Activated CD4-positive, alpha-beta memory T cell treated with anti-CD3 and anti-CD28 coated beads, Interleukin-2, amount 10 ng/mL, durations not matched to agents 7 days and 5 days (primary cell): ENCODE results near the gene FBXW10. TPM values are rescaled to one million over a fixed set of nuclear protein-coding genes. Genes with fewer than 3 reads are reported as not detected.
A peak's percentile ranks its signal among the peaks of the same experiment; 100 is the strongest.
"Not testable (repeated sequence)": the region's sequence is repeated elsewhere in the genome, so short reads cannot be mapped to it uniquely, and the experiment has no call there.

ENCODE experiments used
- CTCF ChIA-PET: fragments of 350-600 bp; sonication (Branson Sonifier 250); formaldehyde crosslinking; loops from one replicate; lab custom pipeline; 2021; ENCODE audit warnings: antibody characterized with exemption, inconsistent platforms; lab: Charles Lee
- POLR2A ChIA-PET: fragments of 350-600 bp; sonication (Branson Sonifier 250); formaldehyde crosslinking; loops from one replicate; lab custom pipeline; 2021; ENCODE audit warnings: antibody characterized with exemption; lab: Charles Lee
- DNase-seq: peaks from one replicate; pipeline ENCODE4 v3.0.0-alpha.2; 2020
- H3K27ac Mint-ChIP-seq: one replicate; pipeline ENCODE4 v1.8.0; 2021; ENCODE audit warnings: mild to moderate bottlenecking, mixed read lengths
- H3K27me3 Mint-ChIP-seq: one replicate; pipeline ENCODE4 v1.8.0; 2021; ENCODE audit warnings: mixed read lengths
- H3K36me3 Mint-ChIP-seq: one replicate; pipeline ENCODE4 v1.8.0; 2021; ENCODE audit warnings: low read depth, mixed read lengths
- H3K4me1 Mint-ChIP-seq: one replicate; pipeline ENCODE4 v1.8.0; 2021; ENCODE audit warnings: mixed read lengths
- H3K4me3 Mint-ChIP-seq: one replicate; pipeline ENCODE4 v1.8.0; 2021; ENCODE audit warnings: mild to moderate bottlenecking, mixed read lengths
- H3K9me3 Mint-ChIP-seq: one replicate; pipeline ENCODE4 v1.8.0; 2021; ENCODE audit warnings: mixed read lengths
- total RNA-seq, 2 experiments: library from RNA; stranded (reverse); gene quantifications; one replicate each; pipeline ENCODE4 v1.2.3, GENCODE V29; 2021

The FBXW10 gene
- total RNA-seq, result not detected

GRCh38 chr17:18743699-18744421 is at the start of gene FBXW10:
TSS of gene FBXW10 (plus strand) at chr17:18744054. CDS start at chr17:18744245, 191 bp downstream.
- H3K27ac Mint-ChIP-seq, DNase-seq, POLR2A ChIA-PET, H3K9me3 Mint-ChIP-seq, H3K4me1 Mint-ChIP-seq, H3K36me3 Mint-ChIP-seq, H3K27me3 Mint-ChIP-seq, H3K4me3 Mint-ChIP-seq, CTCF ChIA-PET: not testable (repeated sequence)

- H3K27ac Mint-ChIP-seq, H3K9me3 Mint-ChIP-seq, H3K27me3 Mint-ChIP-seq, H3K4me3 Mint-ChIP-seq, DNase-seq, H3K36me3 Mint-ChIP-seq, CTCF ChIA-PET, POLR2A ChIA-PET: not testable (repeated sequence)
- peaks cover 12% of the 10 kb centered on the region for H3K4me1 Mint-ChIP-seq
These were observed 48.7 kb upstream of the FBXW10 start for GRCh38 chr17:18695143-18695542.

- H3K9me3 Mint-ChIP-seq, H3K36me3 Mint-ChIP-seq, POLR2A ChIA-PET, H3K27ac Mint-ChIP-seq, DNase-seq, H3K27me3 Mint-ChIP-seq: not testable (repeated sequence)
- CTCF ChIA-PET, result interaction anchor here (1.3 kb wide), 1 partner anchor 73 kb away, joined by 8 read pairs; no protein-coding TSS in a partner anchor
- Mint-ChIP-seq H3K4me3 (peak overlapping the region; percentile 85), H3K4me1 (peaks cover 12% of the 10 kb centered on the region)
These were observed 45.3 kb upstream of the FBXW10 start for GRCh38 chr17:18698473-18699103.

- DNase-seq, H3K36me3 Mint-ChIP-seq, H3K27me3 Mint-ChIP-seq, H3K4me1 Mint-ChIP-seq, H3K4me3 Mint-ChIP-seq, H3K9me3 Mint-ChIP-seq, CTCF ChIA-PET, H3K27ac Mint-ChIP-seq, POLR2A ChIA-PET: not testable (repeated sequence)
These were observed 37.9 kb upstream of the FBXW10 start for GRCh38 chr17:18705955-18706354.

- CTCF ChIA-PET, POLR2A ChIA-PET, H3K4me3 Mint-ChIP-seq: not testable (repeated sequence)
These were observed 35.6 kb upstream of the FBXW10 start for GRCh38 chr17:18708215-18708614.

GRCh38 chr17:18712354-18712999 is 31.4 kb upstream of the FBXW10 start:
- H3K4me1 Mint-ChIP-seq, H3K36me3 Mint-ChIP-seq, H3K27ac Mint-ChIP-seq, POLR2A ChIA-PET, H3K4me3 Mint-ChIP-seq, H3K27me3 Mint-ChIP-seq, H3K9me3 Mint-ChIP-seq: not testable (repeated sequence)
- CTCF ChIA-PET, result interaction anchor here (1.6 kb wide), 1 partner anchor 87 kb away, joined by 4 read pairs; no protein-coding TSS in a partner anchor
- peak; percentile 67 for DNase-seq

More at GRCh38 chr17:18708215-18708614, 35.6 kb upstream of the FBXW10 start:
- H3K9me3 Mint-ChIP-seq, H3K27ac Mint-ChIP-seq, H3K4me1 Mint-ChIP-seq, DNase-seq, H3K27me3 Mint-ChIP-seq, H3K36me3 Mint-ChIP-seq: not testable (repeated sequence)

- H3K9me3 Mint-ChIP-seq, H3K36me3 Mint-ChIP-seq, H3K27me3 Mint-ChIP-seq, POLR2A ChIA-PET, DNase-seq, H3K4me1 Mint-ChIP-seq, H3K27ac Mint-ChIP-seq, H3K4me3 Mint-ChIP-seq, CTCF ChIA-PET: not testable (repeated sequence)
These were observed 25.0 kb upstream of the FBXW10 start for GRCh38 chr17:18718643-18719427.

- H3K4me1 Mint-ChIP-seq, DNase-seq, POLR2A ChIA-PET, H3K4me3 Mint-ChIP-seq, H3K9me3 Mint-ChIP-seq, H3K27ac Mint-ChIP-seq, H3K27me3 Mint-ChIP-seq, H3K36me3 Mint-ChIP-seq, CTCF ChIA-PET: not testable (repeated sequence)
These were observed 24.3 kb upstream of the FBXW10 start for GRCh38 chr17:18719428-18720110.

- DNase-seq, H3K4me3 Mint-ChIP-seq, H3K36me3 Mint-ChIP-seq, H3K27me3 Mint-ChIP-seq, POLR2A ChIA-PET, H3K9me3 Mint-ChIP-seq, H3K27ac Mint-ChIP-seq, H3K4me1 Mint-ChIP-seq, CTCF ChIA-PET: not testable (repeated sequence)
These were observed 21.9 kb upstream of the FBXW10 start for GRCh38 chr17:18721775-18722547.

GRCh38 chr17:18722612-18723011 is 21.2 kb upstream of the FBXW10 start:
- H3K4me3 Mint-ChIP-seq, DNase-seq, H3K36me3 Mint-ChIP-seq, H3K9me3 Mint-ChIP-seq, H3K27me3 Mint-ChIP-seq, POLR2A ChIA-PET, CTCF ChIA-PET, H3K27ac Mint-ChIP-seq, H3K4me1 Mint-ChIP-seq: not testable (repeated sequence)

GRCh38 chr17:18723509-18723908 is 20.3 kb upstream of the FBXW10 start:
- H3K4me1 Mint-ChIP-seq, H3K27ac Mint-ChIP-seq, DNase-seq, CTCF ChIA-PET, POLR2A ChIA-PET, H3K27me3 Mint-ChIP-seq, H3K4me3 Mint-ChIP-seq, H3K9me3 Mint-ChIP-seq, H3K36me3 Mint-ChIP-seq: not testable (repeated sequence)

- DNase-seq, H3K4me3 Mint-ChIP-seq, CTCF ChIA-PET, H3K4me1 Mint-ChIP-seq, H3K36me3 Mint-ChIP-seq, H3K27ac Mint-ChIP-seq, H3K27me3 Mint-ChIP-seq, POLR2A ChIA-PET, H3K9me3 Mint-ChIP-seq: not testable (repeated sequence)
These were observed 11.4 kb upstream of the FBXW10 start for GRCh38 chr17:18732438-18732837.
